Measurements from ENCODE around the gene PAPPA. TPM values are rescaled to one million over a fixed set of nuclear protein-coding genes. Genes with fewer than 3 reads are reported as not detected.

The PAPPA gene
- total RNA-seq, 1 experiment from 2014 or later, result 0.05 TPM

GRCh38 chr9:116423149-116423548 is 269.6 kb downstream of the PAPPA start:
- ChIA-PET RAD21 (ENCODE audit: low non-redundant PET in 1 of 2, low total read pairs in 2 of 2, uncharacterized antibody in 2 of 2, unreplicated experiment in 2 of 2) (no interaction called here), POLR2A (no interaction called here), CTCF (no interaction called here)
- Histone ChIP-seq H3K9ac (ENCODE audit: low read length) (no peak overlapping the region), H2AFZ (ENCODE audit: low read depth, low read length, poor library complexity, severe bottlenecking) (no peak overlapping the region), H3K36me3 (ENCODE audit: control insufficient read depth in 1 of 2, insufficient read depth in 2 of 2, low read length in 2 of 2) (no peaks in the 10 kb centered on the region), H3K4me1 (ENCODE audit: control insufficient read depth in 1 of 2, insufficient read depth in 2 of 2, low read length in 2 of 2) (no peaks in the 10 kb centered on the region), H3K27me3 (ENCODE audit: insufficient read depth, low read length) (no peaks in the 10 kb centered on the region), H4K20me1 (ENCODE audit: insufficient read depth) (no peaks in the 10 kb centered on the region), H3K9me3 (ENCODE audit: control insufficient read depth in 1 of 2, insufficient read depth in 1 of 2, low read depth in 1 of 2, low read length in 2 of 2) (no peaks in the 10 kb centered on the region), H3K9me2 (ENCODE audit: insufficient read depth) (no peaks in the 10 kb centered on the region), H3K79me2 (ENCODE audit: insufficient read depth, low read length) (no peaks in the 10 kb centered on the region), H3K27ac (ENCODE audit: low read depth, low read length) (no peak overlapping the region), H3K4me3 (replicated peaks in 1 of 2; ENCODE audit: low read depth in 1 of 2, low read length in 2 of 2) (no peak overlapping the region), H3K4me2 (ENCODE audit: low read length) (no peak overlapping the region)
- DNase-seq (ENCODE audit: low read depth, low spot score) (no peak), ATAC-seq (no peak)
- TF ChIP-seq EGR1 (IDR thresholded peaks at IDR 0.05; ENCODE audit: low read depth) (no peak), ZBTB33 (IDR thresholded peaks at IDR 0.05; ENCODE audit: extremely low read depth, insufficient replicate concordance, low read length) (no peak), CTCF (IDR thresholded peaks at IDR 0.05 in 2 of 3, conservative IDR thresholded peaks at IDR 0.05 in 1 of 3; ENCODE audit: borderline replicate concordance in 1 of 3, insufficient read depth in 1 of 3, low read depth in 2 of 3, low read length in 2 of 3) (no peak), SIN3A (IDR thresholded peaks at IDR 0.05; ENCODE audit: low read depth) (no peak), YY1 (IDR thresholded peaks at IDR 0.05; ENCODE audit: extremely low read depth, insufficient replicate concordance, low read depth, low read length) (no peak), CEBPB (IDR thresholded peaks at IDR 0.05; ENCODE audit: low read depth) (no peak), JUND (IDR thresholded peaks at IDR 0.05) (no peak), CBX3 (IDR thresholded peaks at IDR 0.05; ENCODE audit: low read depth) (no peak), ZFX (IDR thresholded peaks at IDR 0.05) (no peak), RAD21 (IDR thresholded peaks at IDR 0.05; ENCODE audit: low read depth) (no peak), ATF3 (IDR thresholded peaks at IDR 0.05) (no peak), REST (IDR thresholded peaks at IDR 0.05; ENCODE audit: low read depth) (no peak)
- BruUV-seq (replicated peaks), result no TSS peak
- intact Hi-C loops (cut with micrococcal nuclease), result no loop called here
